Measurements from ENCODE around the gene FBXL22. TPM values are rescaled to one million over a fixed set of nuclear protein-coding genes. Genes with fewer than 3 reads are reported as not detected.

The FBXL22 gene
- total and polyA plus RNA-seq, 2 of the 4 experiments (the other 2 are of a cell fraction), result 0.36 to 1.3 TPM

GRCh38 chr15:63551400-63551799, 45.8 kb upstream of the FBXL22 start:
- no CpG with 5 or more reads among the region's 1 CpG for WGBS, 2 experiments (ENCODE audit: extremely low coverage in 2 of 2, insufficient read length in 1 of 2)
- no peak overlapping the region; the same call in 2 of the 3 replicates for H2BK15ac ChIP-seq (ENCODE audit: low read depth, low read length)
- BruUV-seq (replicated peaks), result no TSS peak
- H3K4ac ChIP-seq (ENCODE audit: low read depth, low read length), result peak overlapping the region; percentile 64; the same call in 1 of the 2 replicates
- no peak overlapping the region for H2AK9ac ChIP-seq (replicated peaks; ENCODE audit: low read depth, low read length, poor library complexity)
- no peak overlapping the region for H3K9ac ChIP-seq (ENCODE audit: low read depth, low read length)
- no peaks in the 10 kb centered on the region for H3K27me3 ChIP-seq (ENCODE audit: control insufficient read depth, insufficient read depth, low read length)
- H3K4me1 ChIP-seq (ENCODE audit: control insufficient read depth, insufficient read depth, low read length), result no peaks in the 10 kb centered on the region
- peak overlapping the region; percentile 82; the same call in 1 of the 2 replicates for H3K18ac ChIP-seq (ENCODE audit: low read depth, low read length)
- peaks cover 3% of the 10 kb centered on the region; the same call in 1 of the 2 replicates for H4K20me1 ChIP-seq (ENCODE audit: insufficient read depth, low read length)
- no peak overlapping the region for H3K56ac ChIP-seq (ENCODE audit: extremely low read depth, insufficient read depth, low read length)
- 0 out of 2 replicates have a peak overlapping the region, but pooled peaks have one; percentile 55 for H3K23ac ChIP-seq (ENCODE audit: low read depth, low read length)
- ChIA-PET POLR2A (ENCODE audit: unreplicated experiment) (no interaction called here), CTCF (no interaction called here)
- peak; percentile 85 for DNase-seq
- no peaks in the 10 kb centered on the region for H3K9me3 ChIP-seq (ENCODE audit: control insufficient read depth, insufficient read depth, low read length)
- TF ChIP-seq FOS (IDR thresholded peaks at IDR 0.05; ENCODE audit: low read depth, low read length), result peak; percentile 75
- TF ChIP-seq, protein P1, sequence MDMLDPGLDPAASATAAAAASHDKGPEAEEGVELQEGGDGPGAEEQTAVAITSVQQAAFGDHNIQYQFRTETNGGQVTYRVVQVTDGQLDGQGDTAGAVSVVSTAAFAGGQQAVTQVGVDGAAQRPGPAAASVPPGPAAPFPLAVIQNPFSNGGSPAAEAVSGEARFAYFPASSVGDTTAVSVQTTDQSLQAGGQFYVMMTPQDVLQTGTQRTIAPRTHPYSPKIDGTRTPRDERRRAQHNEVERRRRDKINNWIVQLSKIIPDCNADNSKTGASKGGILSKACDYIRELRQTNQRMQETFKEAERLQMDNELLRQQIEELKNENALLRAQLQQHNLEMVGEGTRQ (IDR thresholded peaks at IDR 0.05; ENCODE audit: low read depth, low read length), result no peak
- peak; percentile 95 for TF ChIP-seq CEBPB (IDR thresholded peaks at IDR 0.05; ENCODE audit: low read depth, low read length)
- peaks cover 4% of the 10 kb centered on the region for H3K36me3 ChIP-seq (ENCODE audit: control insufficient read depth, insufficient read depth, low read length)
- peak overlapping the region; percentile 62; the same call in 1 of the 2 replicates for H3K4me2 ChIP-seq (ENCODE audit: low read depth, low read length)
- in situ Hi-C loops (cut with MboI; ENCODE audit: low sequenced_read_pairs), result loop anchor here (5.0 kb wide), 1 partner anchor 39 kb away; no protein-coding TSS in a partner anchor
- peak overlapping the region; percentile 66; the same call in 1 of the 2 replicates for H3K27ac ChIP-seq (ENCODE audit: insufficient read depth, low read length)
- H2BK5ac ChIP-seq (ENCODE audit: low read depth, low read length, poor library complexity, severe bottlenecking), result peak overlapping the region; percentile 84
- H3K9me1 ChIP-seq (ENCODE audit: insufficient read depth, low read length), result peaks cover 3% of the 10 kb centered on the region
- no peak overlapping the region for H4K91ac ChIP-seq (ENCODE audit: insufficient read depth, low read depth, low read length)
- H2BK120ac ChIP-seq (ENCODE audit: low read depth, low read length), result 0 out of 2 replicates have a peak overlapping the region, but pooled peaks have one; percentile 52
- H3K4me3 ChIP-seq (ENCODE audit: insufficient read depth, low read depth, low read length), result no peak overlapping the region
- H3K79me1 ChIP-seq (ENCODE audit: low read depth in 1 of 2, low read length in 2 of 2), result peaks cover 11 to 23% of the 10 kb centered on the region in 2 experiments; a peak in 3 of 4 replicates
- dilution Hi-C loops (cut with HindIII; ENCODE audit: low sequenced_read_pairs, unreplicated experiment), result no loop called here
- H4K5ac ChIP-seq (ENCODE audit: low read depth, low read length), result peak overlapping the region; percentile 61; the same call in 1 of the 2 replicates
- peak overlapping the region; percentile 82; the same call in 1 of the 2 replicates for H2BK20ac ChIP-seq (ENCODE audit: low read depth, low read length)
- intact Hi-C loops (cut with micrococcal nuclease), result no loop called here
- ATAC-seq (ENCODE audit: low read depth), result peak; percentile 54
- H4K8ac ChIP-seq (ENCODE audit: low read depth in 2 of 2, low read length in 2 of 2), result peak overlapping the region in 1 of 2 experiments; percentile 83; a peak in 1 of 4 replicates
- 0 out of 2 replicates have a peak overlapping the region, but pooled peaks have one; percentile 71 for H3K14ac ChIP-seq (replicated peaks; ENCODE audit: low read depth, low read length)
- 0 out of 2 replicates have a peak overlapping the region, but pooled peaks have one; percentile 27 for H2AK5ac ChIP-seq (ENCODE audit: low read depth, low read length)
- H2AFZ ChIP-seq (replicated peaks; ENCODE audit: low read length, poor library complexity), result no peak overlapping the region

Measured in IMR-90 (cell line).